LHCN-M2 (cell line): ENCODE results near the gene CREBRF. TPM values are rescaled to one million over a fixed set of nuclear protein-coding genes. Genes with fewer than 3 reads are reported as not detected.
"Not testable (repeated sequence)": the region's sequence is repeated elsewhere in the genome, so short reads cannot be mapped to it uniquely, and the experiment has no call there.

Experiments
- DNase-seq: peaks from one replicate; pipeline ENCODE4 v3.0.0-alpha.2; 2012; ENCODE audit warnings: low read depth
- polyA plus RNA-seq: library from polyadenylated mRNA; unstranded; fragments of >200 nt; gene quantifications from one replicate; pipeline ENCODE4 v1.2.1, GENCODE V29; 2012; ENCODE audit warnings: missing spikeins
- total RNA-seq: library from RNA; depleted of rRNA; stranded (reverse); fragments of >200 nt; gene quantifications from 2 replicates; pipeline ENCODE4 v1.2.3, GENCODE V29; 2014; rRNA removed

Gene CREBRF, protein sequence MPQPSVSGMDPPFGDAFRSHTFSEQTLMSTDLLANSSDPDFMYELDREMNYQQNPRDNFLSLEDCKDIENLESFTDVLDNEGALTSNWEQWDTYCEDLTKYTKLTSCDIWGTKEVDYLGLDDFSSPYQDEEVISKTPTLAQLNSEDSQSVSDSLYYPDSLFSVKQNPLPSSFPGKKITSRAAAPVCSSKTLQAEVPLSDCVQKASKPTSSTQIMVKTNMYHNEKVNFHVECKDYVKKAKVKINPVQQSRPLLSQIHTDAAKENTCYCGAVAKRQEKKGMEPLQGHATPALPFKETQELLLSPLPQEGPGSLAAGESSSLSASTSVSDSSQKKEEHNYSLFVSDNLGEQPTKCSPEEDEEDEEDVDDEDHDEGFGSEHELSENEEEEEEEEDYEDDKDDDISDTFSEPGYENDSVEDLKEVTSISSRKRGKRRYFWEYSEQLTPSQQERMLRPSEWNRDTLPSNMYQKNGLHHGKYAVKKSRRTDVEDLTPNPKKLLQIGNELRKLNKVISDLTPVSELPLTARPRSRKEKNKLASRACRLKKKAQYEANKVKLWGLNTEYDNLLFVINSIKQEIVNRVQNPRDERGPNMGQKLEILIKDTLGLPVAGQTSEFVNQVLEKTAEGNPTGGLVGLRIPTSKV
- total RNA-seq, result 7.0 and 9.6 TPM in 2 replicates
- polyA plus RNA-seq, result 1.8 TPM

DNA sequence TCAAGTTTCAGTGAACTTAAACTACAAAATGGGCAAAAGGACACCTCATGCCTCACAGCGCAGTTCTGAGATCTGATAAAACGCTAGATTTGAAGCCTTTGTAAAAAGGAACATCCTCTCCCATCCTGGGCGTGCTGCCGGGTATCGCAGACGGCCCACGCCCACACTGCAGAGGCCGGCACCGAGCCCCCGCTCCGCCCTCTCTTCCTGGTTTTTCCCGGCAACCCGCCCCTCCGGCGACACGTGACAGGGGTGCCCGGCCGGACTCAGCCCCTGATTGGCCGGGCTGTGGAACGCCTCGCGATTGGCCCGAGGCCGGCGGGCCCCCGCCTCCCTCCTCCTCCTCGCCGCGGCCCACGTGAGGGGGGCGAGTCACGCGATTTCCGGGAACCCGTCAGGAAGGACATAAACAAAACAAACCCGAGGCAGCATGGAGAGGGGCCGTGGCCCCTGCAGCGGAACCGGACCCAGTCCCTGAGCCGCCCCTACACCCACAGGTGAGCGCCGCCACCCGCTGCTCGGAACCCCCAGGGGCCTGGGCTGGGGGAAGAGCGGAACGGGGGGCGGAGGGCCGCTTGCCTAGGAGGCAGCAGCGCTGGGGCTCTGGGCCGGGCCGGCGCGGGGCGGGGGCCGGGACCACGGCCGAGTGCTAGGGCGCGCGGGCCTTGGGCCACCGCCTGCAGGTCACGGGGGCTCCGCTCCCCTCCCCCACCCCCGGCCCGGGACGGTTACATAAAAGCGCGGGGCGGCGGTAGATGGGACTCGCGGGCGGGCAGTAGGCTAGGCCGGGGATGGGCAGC is at the start of gene CREBRF:
CREBRF (plus strand) TSS at position 370 of the 800 bp plus-strand sequence. CDS start 24,424 bp downstream, outside the sequence.
- DNase-seq, result peak; percentile 93

DNA sequence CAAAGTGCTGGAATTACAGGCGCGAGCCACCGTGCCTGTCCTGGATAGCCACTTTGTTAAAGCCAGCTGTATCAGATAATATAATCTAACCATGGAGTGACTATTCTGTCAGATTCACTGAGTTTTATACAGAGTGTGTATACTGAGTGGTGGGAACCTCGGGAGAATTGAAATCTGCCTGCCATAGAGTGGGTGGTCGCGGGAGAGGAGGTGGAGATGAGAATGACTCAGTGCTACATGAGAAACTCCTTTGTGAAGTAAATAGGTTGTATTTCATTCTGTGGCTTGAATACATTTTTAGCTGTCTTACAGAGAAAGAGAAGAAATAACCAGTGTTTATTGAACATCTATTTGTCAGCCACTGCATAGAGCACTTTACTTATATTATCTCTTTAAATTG is 46.1 kb upstream of the CREBRF start:
- peak; percentile 27 for DNase-seq

DNA sequence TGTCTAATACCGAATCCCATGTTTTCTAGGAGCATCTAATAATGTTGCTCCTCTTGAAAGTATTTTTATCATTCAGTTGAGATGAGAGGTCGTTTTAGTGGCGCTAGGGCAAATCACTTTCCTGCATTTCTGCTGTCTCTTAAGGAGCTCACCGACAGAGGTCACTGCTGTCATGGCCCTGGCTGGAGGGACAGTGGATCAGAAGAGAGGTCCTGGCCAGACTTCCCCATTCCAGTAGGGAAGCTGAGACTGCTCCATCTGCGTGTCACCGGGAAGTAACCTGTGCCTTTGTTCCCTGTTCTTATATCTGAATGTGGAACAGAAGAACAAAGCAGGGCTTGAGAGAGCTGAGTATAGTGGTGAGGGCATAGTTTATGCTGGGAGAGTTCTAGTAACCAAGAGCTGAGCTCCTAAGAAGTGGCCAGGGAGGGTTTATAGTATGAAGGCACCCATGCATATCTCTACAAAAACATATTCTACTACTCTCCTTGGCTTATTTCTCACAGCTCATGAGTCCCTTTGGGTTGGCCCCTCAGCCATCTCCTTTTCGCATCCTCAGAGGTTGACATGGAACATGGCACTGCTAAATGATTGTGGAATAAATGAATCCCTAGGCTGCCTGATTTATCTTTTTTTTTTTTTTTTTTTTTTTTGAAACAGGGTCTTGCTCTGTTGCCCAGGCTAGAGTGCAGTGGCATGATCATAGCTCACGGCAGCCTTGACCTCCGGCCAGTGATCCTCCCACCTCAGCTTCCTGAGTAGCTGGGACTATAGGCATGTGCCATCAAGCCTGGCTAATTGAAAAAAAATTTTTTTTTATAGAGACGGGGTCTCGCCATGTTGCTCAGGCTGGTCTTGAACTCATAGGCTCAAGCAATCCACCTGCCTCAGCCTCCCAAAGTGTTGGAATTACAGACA is 45.3 kb upstream of the CREBRF start:
- DNase-seq, result peak; percentile 10

DNA sequence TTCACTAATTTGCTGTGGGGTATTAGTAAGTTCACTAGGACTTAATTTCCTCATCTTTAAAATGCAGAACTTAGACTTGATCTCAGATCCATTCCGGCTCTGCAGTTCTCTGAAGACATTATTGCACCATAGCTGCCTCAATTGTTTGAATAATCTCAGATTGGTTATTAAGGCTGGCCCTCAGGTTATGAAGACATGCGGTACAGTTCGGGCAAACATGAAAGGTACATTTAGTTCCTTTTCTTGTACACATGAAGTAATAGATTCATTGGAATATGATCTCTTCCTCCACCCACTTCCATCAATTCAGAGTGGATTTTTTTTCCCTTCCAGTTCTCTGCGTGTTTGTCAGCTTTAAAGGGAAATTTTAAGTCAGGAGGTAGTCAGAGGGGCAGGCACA is 44.6 kb upstream of the CREBRF start:
- DNase-seq, result no peak

DNA sequence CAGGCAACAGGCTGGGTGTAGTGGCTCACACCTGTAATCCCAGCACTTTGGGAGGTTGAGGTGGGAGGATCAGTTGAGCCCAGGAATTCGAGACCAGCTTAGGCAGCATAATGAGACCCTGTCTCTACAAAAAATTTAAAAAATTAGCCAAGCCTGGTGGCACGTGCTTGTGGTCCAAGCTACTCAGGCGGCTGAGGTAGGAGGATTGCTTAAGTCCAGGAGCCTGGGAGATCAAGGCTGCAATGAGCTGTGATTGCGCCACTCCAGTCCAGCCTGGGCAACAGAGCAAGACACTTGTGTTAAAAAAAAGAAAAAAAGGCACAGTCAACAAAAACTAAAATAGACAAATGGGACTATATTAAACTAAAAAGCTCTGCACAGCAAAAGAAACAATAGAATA is 43.3 kb upstream of the CREBRF start:
- no peak for DNase-seq

DNA sequence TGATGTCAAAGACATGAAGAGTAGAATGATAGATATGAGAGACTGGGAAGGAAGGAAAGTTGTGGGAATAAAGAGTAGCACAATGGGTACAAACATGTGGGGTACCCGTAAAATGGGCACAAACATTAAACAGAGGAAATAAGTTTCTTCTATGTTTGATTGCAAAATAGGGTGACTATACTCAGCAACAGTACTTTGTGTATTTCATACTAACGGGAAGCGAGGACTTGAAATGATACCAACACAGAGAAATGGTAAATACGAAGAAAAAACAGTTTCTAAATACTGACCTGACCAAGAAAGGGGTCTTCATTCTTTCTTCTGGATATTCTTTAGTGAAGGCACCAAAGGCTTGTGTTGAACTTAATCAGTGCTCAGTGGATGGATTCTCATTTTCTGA is 41.5 kb upstream of the CREBRF start:
- DNase-seq, result no peak

DNA sequence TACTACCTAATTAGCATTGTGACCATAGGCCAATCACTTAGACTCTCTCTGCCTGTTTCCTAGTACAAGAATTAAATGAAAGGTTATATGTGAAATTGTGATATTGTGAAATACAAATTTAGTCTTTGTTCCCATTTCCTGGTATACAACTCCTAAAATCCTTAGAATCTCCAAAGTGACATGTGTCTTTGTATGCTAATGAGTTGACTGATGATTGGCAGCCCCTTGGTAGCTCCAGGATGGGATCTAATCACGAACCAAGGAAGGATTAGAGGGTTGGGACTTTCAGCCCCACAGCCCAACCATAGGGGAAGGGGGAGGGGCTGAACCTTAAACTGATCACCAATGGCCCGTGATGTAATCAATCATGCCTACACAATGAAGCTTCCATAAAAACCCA is 41.0 kb upstream of the CREBRF start:
- DNase-seq, result no peak

DNA sequence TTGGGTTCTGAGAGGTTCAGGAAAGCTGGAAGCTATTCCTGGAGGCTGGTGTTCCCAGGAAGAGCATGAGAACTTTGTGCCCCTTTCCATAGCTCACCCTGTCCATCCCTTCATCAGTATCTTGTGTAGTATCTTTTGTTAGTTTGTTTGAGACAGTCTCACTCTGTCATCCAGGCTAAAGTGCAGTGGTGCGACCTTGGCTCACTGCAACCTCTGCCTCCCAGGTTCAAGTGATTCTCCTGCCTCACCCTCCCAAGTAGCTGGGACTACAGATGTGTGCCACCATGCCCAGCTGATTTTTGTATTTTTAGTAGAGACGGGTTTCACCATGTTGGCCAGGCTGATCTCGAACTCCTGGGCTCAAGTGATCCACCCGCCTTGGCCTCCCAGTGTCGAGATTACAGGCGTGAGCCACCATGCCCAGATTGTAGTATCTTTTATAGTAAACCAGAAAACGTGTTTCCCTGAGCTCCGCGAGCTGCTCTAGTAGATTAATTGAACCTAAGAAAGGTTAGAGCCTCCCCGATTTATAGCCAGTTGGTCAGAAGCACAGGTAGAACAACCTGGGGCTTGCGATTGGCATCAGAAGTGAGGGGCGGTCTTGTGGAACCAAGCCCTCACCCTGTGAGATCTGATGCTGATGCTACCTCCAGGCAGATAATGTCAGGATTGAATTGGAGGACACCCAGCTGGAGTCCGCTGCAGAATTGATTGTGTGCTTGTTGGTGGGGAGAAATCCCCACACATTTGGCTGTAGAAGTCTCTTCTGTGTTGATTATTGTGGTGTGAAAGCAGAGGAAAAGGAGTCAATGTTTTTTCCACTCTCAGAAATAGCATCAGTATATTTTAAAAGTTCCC is 40.3 kb upstream of the CREBRF start:
- no peak for DNase-seq

DNA sequence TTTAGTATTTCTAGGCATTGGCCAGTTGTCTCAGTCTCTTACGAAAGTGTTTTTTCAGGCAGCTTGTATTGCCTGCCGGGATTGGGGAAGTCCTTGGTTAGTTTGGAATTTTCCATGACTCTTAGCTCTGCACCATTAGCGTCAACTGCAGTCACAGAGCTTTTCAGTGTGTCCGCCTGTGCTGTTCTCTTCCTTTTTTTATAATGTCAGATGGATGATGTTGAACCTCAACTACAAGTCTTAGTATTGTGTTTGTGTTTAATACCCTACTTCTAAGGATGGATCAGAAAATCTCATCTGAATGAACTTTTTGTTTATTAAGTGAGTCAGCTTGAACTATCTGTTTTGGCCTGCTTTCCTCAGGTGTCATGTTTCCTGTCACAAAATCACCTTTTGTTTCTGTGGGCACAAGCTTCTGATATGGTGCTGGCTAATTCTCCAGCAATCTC is 39.5 kb upstream of the CREBRF start:
- DNase-seq, result peak; percentile 76

DNA sequence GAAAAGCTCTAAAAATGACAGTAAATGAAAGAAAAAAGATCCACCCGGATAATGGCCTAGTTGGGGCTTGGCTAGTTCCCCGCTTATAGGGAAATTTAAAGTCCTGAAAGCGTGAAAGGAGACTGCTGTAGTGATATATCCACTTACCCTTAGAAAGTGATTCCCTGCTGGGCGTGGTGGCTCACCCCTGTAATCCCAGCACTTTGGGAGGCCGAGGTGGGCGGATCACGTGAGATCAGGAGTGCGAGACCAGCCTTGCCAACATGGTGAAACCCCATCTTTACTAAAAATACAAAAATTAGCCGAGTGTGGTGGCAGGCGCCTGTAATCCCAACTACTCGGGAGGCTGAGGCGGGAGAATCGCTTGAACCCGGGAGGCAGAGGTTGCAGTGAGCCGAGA is 39.1 kb upstream of the CREBRF start:
- not testable (repeated sequence) for DNase-seq

DNA sequence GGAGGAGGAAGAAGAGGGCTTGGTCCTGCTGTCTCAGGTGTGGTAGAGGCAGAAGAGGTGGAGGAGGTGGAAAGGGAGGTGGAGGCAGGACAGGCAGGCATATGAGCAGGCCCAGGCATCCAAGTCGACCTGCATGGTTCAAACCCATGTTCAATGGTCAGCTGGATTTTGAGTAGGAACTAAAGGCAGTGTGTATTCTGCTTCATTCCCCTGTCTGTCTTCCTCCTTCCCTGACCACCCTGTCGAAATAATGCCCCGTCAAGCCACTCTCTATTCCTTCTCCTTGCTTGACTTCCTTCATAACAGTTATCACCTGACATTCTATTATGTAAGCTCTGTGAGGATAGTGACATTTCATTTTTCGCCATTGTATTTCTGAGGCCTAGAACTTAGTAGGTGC is 37.8 kb upstream of the CREBRF start:
- no peak for DNase-seq

DNA sequence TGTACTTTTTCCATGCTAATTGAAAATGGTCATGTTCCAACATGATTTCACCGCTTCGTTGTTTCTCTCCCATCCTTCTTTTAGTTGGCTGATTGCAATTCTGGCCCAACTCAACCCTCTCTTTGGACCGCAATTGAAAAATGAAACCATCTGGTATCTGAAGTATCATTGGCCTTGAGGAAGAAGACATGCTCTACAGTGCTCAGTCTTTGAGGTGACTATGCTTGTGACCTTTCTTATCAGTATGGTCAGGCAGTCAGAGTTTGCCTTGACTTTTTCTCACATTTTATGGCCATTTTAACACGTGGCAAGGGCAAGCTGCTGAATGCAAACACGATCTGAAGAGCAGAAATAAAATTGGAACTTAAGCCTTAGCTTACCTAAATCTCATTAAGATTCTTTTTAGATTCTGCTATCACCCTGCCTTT is 36.0 kb upstream of the CREBRF start:
- no peak for DNase-seq

DNA sequence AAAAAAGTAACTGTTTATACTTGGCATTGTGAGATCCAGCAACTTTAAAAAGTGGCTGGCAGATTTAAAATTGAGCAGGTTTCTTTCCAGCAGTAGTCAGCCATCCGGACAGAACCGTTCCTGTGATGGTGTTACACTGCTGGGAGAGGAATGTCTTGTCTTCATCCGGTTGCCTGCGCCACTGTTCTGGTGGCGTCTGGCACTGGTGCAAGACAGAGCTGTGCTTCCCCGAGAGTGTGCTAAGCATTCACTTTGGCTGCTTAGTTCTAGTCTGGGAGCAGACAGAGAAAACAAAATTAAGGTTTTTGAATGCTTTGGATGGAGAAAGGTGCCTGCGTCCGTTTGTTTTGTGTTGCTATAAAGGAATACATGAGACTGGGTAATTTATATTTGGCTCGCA is 35.5 kb upstream of the CREBRF start:
- DNase-seq, result no peak

DNA sequence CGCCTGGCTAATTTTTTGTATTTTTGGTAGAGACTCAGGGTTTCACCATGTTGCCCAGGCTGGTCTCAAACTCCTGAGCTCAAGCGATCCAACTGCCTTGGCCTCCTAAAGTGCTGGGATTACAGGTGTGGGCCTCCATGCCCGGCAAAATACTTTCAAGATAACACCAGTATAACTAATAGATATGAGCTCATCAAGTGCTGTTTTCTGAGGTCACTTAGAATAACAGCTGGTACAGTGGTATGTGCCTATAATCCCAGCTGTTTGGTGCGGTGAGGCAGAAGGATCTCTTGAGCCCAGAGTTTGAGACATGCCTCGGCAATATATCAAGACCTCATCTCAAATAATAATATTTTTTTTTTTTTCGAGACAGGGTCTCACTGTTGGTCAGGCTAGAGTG is 30.5 kb upstream of the CREBRF start:
- DNase-seq, result peak; percentile 72

DNA sequence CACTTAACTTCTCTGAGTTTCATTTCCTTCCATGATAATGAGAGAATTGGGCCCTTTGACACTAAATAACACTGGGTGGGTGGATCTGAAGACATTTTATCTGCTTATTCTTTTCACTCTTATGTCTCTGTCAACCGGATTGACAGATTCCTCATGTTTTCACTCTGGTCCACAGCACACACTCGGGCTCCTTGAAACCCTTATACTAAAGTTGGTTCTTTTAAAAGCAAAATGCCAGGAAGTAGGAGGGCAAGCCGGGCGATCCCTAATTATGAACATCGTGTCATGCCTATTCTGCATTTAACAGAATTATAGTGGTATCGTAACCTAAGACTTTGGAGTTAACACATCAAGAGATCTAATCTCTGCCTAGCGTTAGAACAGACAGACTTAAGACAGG is 28.2 kb upstream of the CREBRF start:
- no peak for DNase-seq

DNA sequence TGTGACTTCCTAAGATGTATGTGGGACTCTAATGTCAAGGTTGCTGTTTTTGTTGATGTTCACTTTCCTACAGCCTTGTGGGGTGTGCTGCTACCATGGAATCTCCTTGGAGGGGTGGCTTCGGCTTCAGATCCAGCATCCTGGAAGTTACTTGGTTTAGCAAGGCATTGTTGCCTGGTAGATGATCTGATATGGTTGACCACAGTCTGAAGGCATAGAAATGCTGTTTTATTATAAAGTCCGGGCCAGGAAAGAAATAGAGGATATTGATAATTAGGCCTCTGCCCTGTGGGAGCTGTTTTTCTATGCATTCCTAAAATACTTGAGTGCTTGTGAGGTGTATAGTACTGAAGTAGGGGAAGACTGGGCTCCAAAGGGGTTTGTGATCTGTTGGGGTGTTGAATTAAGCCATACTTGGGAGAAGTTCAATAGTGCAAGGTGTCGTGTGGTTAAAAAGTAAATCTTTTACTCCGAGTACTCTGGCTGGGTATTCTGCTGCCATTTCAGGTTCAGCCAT is 27.3 kb upstream of the CREBRF start:
- no peak for DNase-seq

DNA sequence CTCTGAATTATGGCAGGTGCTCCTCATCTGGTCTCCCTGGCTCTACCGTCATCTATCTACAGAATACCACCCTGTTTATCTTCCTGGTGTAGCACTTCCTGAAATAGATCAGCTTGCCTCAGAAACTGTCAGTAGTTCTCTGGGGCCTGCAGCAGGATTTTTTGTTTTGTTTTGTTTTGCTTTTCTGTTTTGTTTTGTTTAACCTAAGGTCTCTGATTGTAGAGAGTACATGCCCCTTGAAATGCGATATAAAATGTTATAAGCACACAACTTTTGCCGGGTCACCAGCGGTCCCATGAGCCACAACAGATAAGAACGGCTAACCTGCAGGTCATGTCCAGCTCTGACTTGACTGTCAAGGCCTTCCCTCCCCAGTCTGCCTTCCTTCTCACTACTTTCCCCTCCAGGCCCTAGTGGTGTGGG is 26.6 kb upstream of the CREBRF start:
- no peak for DNase-seq

DNA sequence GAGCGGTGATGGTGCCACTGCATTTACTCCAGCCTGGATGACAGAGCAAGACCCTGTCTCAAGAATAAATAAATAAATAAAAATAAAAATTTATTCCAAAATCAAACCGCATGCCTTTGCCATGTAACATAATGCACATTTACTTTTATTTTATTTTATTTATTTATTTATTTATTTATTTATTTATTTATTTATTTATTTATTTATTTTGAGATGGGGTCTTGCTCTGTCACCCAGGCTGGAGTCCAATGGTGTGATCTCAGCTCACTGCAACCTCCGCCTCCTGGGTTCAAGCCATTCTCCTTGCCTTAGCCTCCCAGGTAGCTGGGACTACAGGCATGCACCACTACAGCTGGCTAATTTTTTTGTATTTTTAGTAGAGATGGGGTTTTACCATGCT is 24.1 kb upstream of the CREBRF start:
- not testable (repeated sequence) for DNase-seq

DNA sequence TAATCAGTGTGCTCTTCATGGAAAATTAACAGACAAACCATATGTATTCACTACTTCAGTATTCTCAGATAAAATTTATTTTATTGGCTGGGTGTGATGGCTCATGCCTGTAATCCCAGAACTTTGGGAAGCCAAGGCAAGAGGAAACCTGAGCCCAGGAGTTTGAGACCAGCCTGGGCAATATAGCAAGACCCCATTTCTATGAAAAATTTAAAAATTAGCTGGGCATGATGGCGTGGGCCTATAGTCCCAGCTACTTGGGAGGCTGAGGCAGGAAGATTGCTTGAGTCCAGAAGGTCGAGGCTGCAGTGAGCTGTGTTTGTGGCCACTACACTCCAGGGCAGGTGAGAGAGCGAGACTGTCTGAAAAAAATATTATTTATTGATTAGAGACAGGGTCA is 23.4 kb upstream of the CREBRF start:
- DNase-seq, result no peak

DNA sequence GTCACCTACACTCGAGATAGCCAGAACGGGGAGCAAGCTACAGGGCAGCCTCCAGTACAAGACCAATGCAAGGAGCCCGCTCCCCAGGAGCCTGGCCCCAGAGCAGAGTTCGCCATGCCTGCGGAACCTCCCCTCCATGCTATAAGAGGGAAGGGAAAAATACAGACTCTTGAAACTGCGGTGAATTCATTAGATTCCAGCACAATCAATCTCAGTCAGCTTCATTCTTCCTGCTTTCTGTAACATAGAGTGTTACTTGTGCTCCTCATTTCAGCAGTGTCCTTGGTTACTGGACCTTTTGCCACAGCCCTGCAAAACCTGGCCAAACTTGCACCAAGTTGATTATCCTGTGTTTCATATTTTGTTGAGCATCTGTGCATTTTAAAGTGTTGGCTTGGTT is 22.2 kb upstream of the CREBRF start:
- DNase-seq, result no peak
